Myocyte (in vitro differentiated cells): ENCODE data around the gene CCNT1. TPM values are rescaled to one million over a fixed set of nuclear protein-coding genes. Genes with fewer than 3 reads are reported as not detected.
"Not testable (repeated sequence)": the region's sequence is repeated elsewhere in the genome, so short reads cannot be mapped to it uniquely, and the experiment has no call there.

Experiments used
- DNase-seq: peaks from one replicate; pipeline ENCODE4 v3.0.0-alpha.2; 2012; ENCODE audit warnings: low read depth
- total RNA-seq: library from RNA; depleted of rRNA; stranded (reverse); fragments of >200 nt; gene quantifications from 2 replicates; pipeline ENCODE4 v1.2.3, GENCODE V29; 2014

CCNT1 gene
- total RNA-seq, 1 donor from 2014 or later: 35.1 TPM

- no peak for DNase-seq
Observed at GRCh38 chr12:48691826-48692487, 24.6 kb downstream of the CCNT1 start.

- peak; percentile 55 for DNase-seq
Observed at GRCh38 chr12:48690990-48691389, 25.5 kb downstream of the CCNT1 start.

GRCh38 chr12:48690436-48690835 is 26.1 kb downstream of the CCNT1 start:
- DNase-seq: no peak

GRCh38 chr12:48688836-48689235 is 27.7 kb downstream of the CCNT1 start:
- no peak for DNase-seq

- no peak for DNase-seq
Observed at GRCh38 chr12:48687592-48687991, 28.9 kb downstream of the CCNT1 start.

- no peak for DNase-seq
Observed at GRCh38 chr12:48686615-48687334, 29.7 kb downstream of the CCNT1 start.

- DNase-seq: no peak
Observed at GRCh38 chr12:48686037-48686595, 30.4 kb downstream of the CCNT1 start.

GRCh38 chr12:48683534-48683933 is 33.0 kb downstream of the CCNT1 start:
- no peak for DNase-seq

GRCh38 chr12:48682927-48683326 is 33.6 kb downstream of the CCNT1 start:
- no peak for DNase-seq

- not testable (repeated sequence) for DNase-seq
Observed at GRCh38 chr12:48682533-48682905, 34.0 kb downstream of the CCNT1 start.

GRCh38 chr12:48681710-48682532 is 34.6 kb downstream of the CCNT1 start, which contains the start of gene KANSL2:
KANSL2 (minus strand) TSS chr12:48682238; CDS start chr12:48681632, 606 bp downstream.
- DNase-seq: peak; percentile 100

GRCh38 chr12:48681399-48681709 is 35.2 kb downstream of the CCNT1 start:
- DNase-seq: no peak

GRCh38 chr12:48680861-48681260 is 35.6 kb downstream of the CCNT1 start:
- DNase-seq: no peak

- DNase-seq: no peak
Observed at GRCh38 chr12:48678551-48679185, 37.8 kb downstream of the CCNT1 start.

GRCh38 chr12:48671231-48671856 is 45.2 kb downstream of the CCNT1 start:
- DNase-seq: peak; percentile 41

- DNase-seq: no peak
Observed at GRCh38 chr12:48668996-48669395, 47.5 kb downstream of the CCNT1 start.

GRCh38 chr12:48659863-48660262 is 56.6 kb downstream of the CCNT1 start:
- DNase-seq: no peak

GRCh38 chr12:48651681-48652080 is 64.8 kb downstream of the CCNT1 start:
- DNase-seq: no peak

- DNase-seq: not testable (repeated sequence)
Observed at GRCh38 chr12:48645354-48645753, 71.2 kb downstream of the CCNT1 start.

GRCh38 chr12:48643011-48643410 is 73.5 kb downstream of the CCNT1 start:
- no peak for DNase-seq
